GM23338 (cell line): ENCODE data around the gene ELMOD2. TPM values are rescaled to one million over a fixed set of nuclear protein-coding genes. Genes with fewer than 3 reads are reported as not detected.

Experiments
- ATAC-seq: fragments of 200-7000 bp; cut with Tn5 transposase; 3 replicates; pipeline ENCODE4 v1.9.1; 2020
- DNase-seq: peaks from one replicate; pipeline ENCODE4 v3.0.0-alpha.2; 2015; ENCODE audit warnings: low spot score
- H2AFZ ChIP-seq: fragments of 200-600 bp; sonication (generic); 2 replicates; pipeline ENCODE4 v1.8.0; 2016; ENCODE audit warnings: antibody characterized with exemption, mild to moderate bottlenecking, moderate library complexity
- H3F3A ChIP-seq: fragments of 200-600 bp; sonication (generic); replicated peaks from 2 replicates; pipeline ENCODE4 v1.8.0; 2017; ENCODE audit warnings: antibody characterized with exemption, mixed run types, low read depth
- H3K27ac ChIP-seq: fragments of 200-600 bp; sonication (generic); 2 replicates; pipeline ENCODE4 v1.6.1; 2016; ENCODE audit warnings: low read depth
- H3K27me3 ChIP-seq: fragments of 200-600 bp; sonication (generic); 2 replicates; pipeline ENCODE4 v1.8.0; 2016; ENCODE audit warnings: mild to moderate bottlenecking, mixed run types, moderate library complexity; ENCODE audit not compliant: insufficient read depth
- H3K36me3 ChIP-seq: fragments of 200-600 bp; sonication (generic); 2 replicates; pipeline ENCODE4 v1.8.0; 2016; ENCODE audit warnings: mild to moderate bottlenecking; ENCODE audit not compliant: insufficient read depth
- H3K4me1 ChIP-seq: fragments of 200-600 bp; sonication (generic); 2 replicates; pipeline ENCODE4 v1.8.0; 2016; ENCODE audit warnings: mild to moderate bottlenecking, moderate library complexity; ENCODE audit not compliant: insufficient read depth
- H3K4me2 ChIP-seq: fragments of 200-600 bp; sonication (generic); 2 replicates; pipeline ENCODE4 v1.7.1; 2017; ENCODE audit warnings: mixed run types
- H3K4me3 ChIP-seq: fragments of 200-600 bp; sonication (generic); 2 replicates; pipeline ENCODE4 v1.6.1; 2016; ENCODE audit warnings: mixed run types
- H3K79me2 ChIP-seq: fragments of 200-600 bp; sonication (generic); replicated peaks from 2 replicates; pipeline ENCODE4 v1.8.0; 2017; ENCODE audit warnings: mild to moderate bottlenecking; ENCODE audit not compliant: insufficient read depth
- H3K9me2 ChIP-seq: fragments of 200-600 bp; sonication (generic); 2 replicates; pipeline ENCODE4 v1.8.0; 2017; ENCODE audit not compliant: insufficient read depth
- H4K20me1 ChIP-seq: fragments of 200-600 bp; sonication (generic); replicated peaks from 2 replicates; pipeline ENCODE4 v1.8.0; 2017; ENCODE audit warnings: mild to moderate bottlenecking; ENCODE audit not compliant: insufficient read depth
- H3K27ac Mint-ChIP-seq: 2 replicates; pipeline ENCODE4 v1.8.0; 2020; ENCODE audit warnings: inconsistent platforms, mild to moderate bottlenecking, moderate library complexity, mixed read lengths
- H3K27me3 Mint-ChIP-seq: 3 replicates; pipeline ENCODE4 v1.8.0; 2022; ENCODE audit warnings: low read depth, mild to moderate bottlenecking, moderate library complexity, mixed read lengths, inconsistent platforms; ENCODE audit not compliant: insufficient read depth, poor library complexity
- H3K36me3 Mint-ChIP-seq: 3 replicates; pipeline ENCODE4 v1.8.0; 2021; ENCODE audit warnings: low read depth, mild to moderate bottlenecking, inconsistent platforms, moderate library complexity, mixed read lengths
- H3K4me1 Mint-ChIP-seq: 3 replicates; pipeline ENCODE4 v1.8.0; 2020; ENCODE audit warnings: mild to moderate bottlenecking, inconsistent platforms, mixed read lengths
- H3K4me3 Mint-ChIP-seq: 3 replicates; pipeline ENCODE4 v1.8.0; 2021; ENCODE audit warnings: moderate library complexity, mild to moderate bottlenecking, inconsistent platforms, mixed read lengths
- H3K9me3 Mint-ChIP-seq: 3 replicates; pipeline ENCODE4 v1.8.0; 2020; ENCODE audit warnings: moderate library complexity, mild to moderate bottlenecking, inconsistent platforms, mixed read lengths
- CREB1 ChIP-seq: fragments of 250-450 bp; sonication (Bioruptor Pico); IDR thresholded peaks from 2 replicates; pipeline ENCODE4 v1.5.0; 2020; ENCODE audit warnings: low read depth, mild to moderate bottlenecking, moderate library complexity
- CTCF ChIP-seq, 2 experiments: fragments of 200-600 bp in 1 of 2; sonication (generic) in 1 of 2; conservative IDR thresholded peaks; 2 replicates each; pipeline versions ENCODE4 v1.5.1 to v1.6.1; 2016 to 2017; ENCODE audit warnings: antibody characterized with exemption in 2 of 2, low read depth in 2 of 2, mild to moderate bottlenecking in 2 of 2, moderate library complexity in 1 of 2
- ETS1 ChIP-seq: IDR thresholded peaks from 2 replicates; pipeline ENCODE4 v1.6.1; 2016; ENCODE audit warnings: antibody characterized with exemption
- EZH2 ChIP-seq: fragments of 200-600 bp; sonication (generic); IDR thresholded peaks from one replicate; pipeline ENCODE4 v1.8.0; 2017; ENCODE audit warnings: antibody characterized with exemption, mild to moderate bottlenecking, low read depth; ENCODE audit not compliant: unreplicated experiment
- EZH2phosphoT487 ChIP-seq: fragments of 200-600 bp; sonication (generic); IDR thresholded peaks from one replicate; pipeline ENCODE4 v1.8.1; 2018; ENCODE audit warnings: antibody characterized with exemption; ENCODE audit not compliant: unreplicated experiment
- JUNB ChIP-seq: IDR thresholded peaks from one replicate; pipeline ENCODE4 v1.6.1; 2016; ENCODE audit warnings: antibody characterized with exemption; ENCODE audit not compliant: unreplicated experiment
- NANOG ChIP-seq: IDR thresholded peaks from 2 replicates; pipeline ENCODE4 v1.6.1; 2016; ENCODE audit warnings: antibody characterized with exemption, borderline replicate concordance
- POLR2AphosphoS5 ChIP-seq: IDR thresholded peaks from 2 replicates; pipeline ENCODE4 v1.6.1; 2016; ENCODE audit warnings: antibody characterized with exemption, low read depth
- REST ChIP-seq: IDR thresholded peaks from one replicate; pipeline ENCODE4 v1.6.1; 2018; ENCODE audit warnings: antibody characterized with exemption; ENCODE audit not compliant: unreplicated experiment
- STAT1 ChIP-seq: IDR thresholded peaks from one replicate; pipeline ENCODE4 v1.6.1; 2016; ENCODE audit warnings: antibody characterized with exemption; ENCODE audit not compliant: unreplicated experiment
- ZNF114 ChIP-seq: fragments of 250-450 bp; sonication (Bioruptor Pico); IDR thresholded peaks from 2 replicates; pipeline ENCODE4 v1.5.0; 2020; ENCODE audit warnings: mild to moderate bottlenecking, moderate library complexity
- ZNF331 ChIP-seq: fragments of 250-450 bp; sonication (Bioruptor Pico); IDR thresholded peaks from 2 replicates; pipeline ENCODE4 v1.5.0; 2020; ENCODE audit warnings: low read depth, mild to moderate bottlenecking, moderate library complexity
- ZNF462 ChIP-seq: fragments of 250-450 bp; sonication (Bioruptor Pico); IDR thresholded peaks from 2 replicates; pipeline ENCODE4 v1.5.0; 2020; ENCODE audit warnings: mild to moderate bottlenecking, moderate library complexity
- polyA plus RNA-seq: library from polyadenylated mRNA; unstranded; fragments of >200 nt; fragmentation: Nextera tagmentation; extraction: Ambion mirVana; gene quantifications from 2 replicates; pipeline ENCODE4 v1.2.1, GENCODE V29; 2016
- total RNA-seq: library from RNA; depleted of rRNA; stranded (reverse); fragments of >200 nt; shearing (Covaris generic); gene quantifications from 2 replicates; pipeline ENCODE4 v1.2.3, GENCODE V29; 2014

Gene ELMOD2
- total and polyA plus RNA-seq, 2 experiments from 2014 or later: 17.9 to 28.9 TPM

GRCh38 chr4:140559696-140560095 lies 35.7 kb downstream of the ELMOD2 start:
- peaks cover 33% of the 10 kb centered on the region for H3K4me1 ChIP-seq
- H4K20me1 ChIP-seq: no peaks in the 10 kb centered on the region
- H3K4me3 Mint-ChIP-seq: no peak overlapping the region
- no peaks in the 10 kb centered on the region for H3F3A ChIP-seq
- no peaks in the 10 kb centered on the region for H3K36me3 Mint-ChIP-seq
- H3K9me3 Mint-ChIP-seq: no peaks in the 10 kb centered on the region
- H3K4me2 ChIP-seq: no peak overlapping the region
- no peaks in the 10 kb centered on the region for H3K9me2 ChIP-seq
- H3K27ac ChIP-seq: no peak overlapping the region
- no peak for TF ChIP-seq ETS1
- no peak for TF ChIP-seq ZNF331 (CRISPR knock-in tag)
- TF ChIP-seq EZH2: no peak
- no peak for TF ChIP-seq STAT1
- TF ChIP-seq NANOG: no peak
- TF ChIP-seq ZNF114 (CRISPR knock-in tag): no peak
- no peak for TF ChIP-seq EZH2phosphoT487
- no peak for TF ChIP-seq POLR2AphosphoS5
- TF ChIP-seq JUNB: no peak
- TF ChIP-seq ZNF462 (CRISPR knock-in tag): no peak
- TF ChIP-seq CTCF (conservative IDR thresholded peaks at IDR 0.05; ENCODE audit: low read depth in 2 of 2): no peak
- TF ChIP-seq REST: no peak
- no peak for TF ChIP-seq CREB1 (CRISPR knock-in tag)
- no peaks in the 10 kb centered on the region for H3K79me2 ChIP-seq
- no peaks in the 10 kb centered on the region for H3K27me3 ChIP-seq
- ATAC-seq: no peak
- H3K4me3 ChIP-seq: no peak overlapping the region
- H3K36me3 ChIP-seq: no peaks in the 10 kb centered on the region
- no peaks in the 10 kb centered on the region for H3K27me3 Mint-ChIP-seq
- no peak overlapping the region for H2AFZ ChIP-seq
- peaks cover 31% of the 10 kb centered on the region for H3K4me1 Mint-ChIP-seq
- no peak overlapping the region for H3K27ac Mint-ChIP-seq
- no peak for DNase-seq
